ENCODE results near the gene GNAQ.

The GNAQ gene

GRCh38 chr9:77830618-77831285, 200.9 kb downstream of the GNAQ start:
- in situ Hi-C loops (cut with MboI; ENCODE audit: low sequenced_read_pairs): no loop called here

- in situ Hi-C loops (cut with MboI; ENCODE audit: low sequenced_read_pairs): no loop called here
These were observed 202.2 kb downstream of the GNAQ start for GRCh38 chr9:77829420-77829819.

- in situ Hi-C loops (cut with MboI; ENCODE audit: low sequenced_read_pairs): no loop called here
These were observed 204.4 kb downstream of the GNAQ start for GRCh38 chr9:77827104-77827784.

- in situ Hi-C loops (cut with MboI; ENCODE audit: low sequenced_read_pairs): no loop called here
These were observed 205.0 kb downstream of the GNAQ start for GRCh38 chr9:77826621-77827020.

GRCh38 chr9:77826116-77826515, 205.5 kb downstream of the GNAQ start:
- in situ Hi-C loops (cut with MboI; ENCODE audit: low sequenced_read_pairs): no loop called here

GRCh38 chr9:77825361-77825760, 206.2 kb downstream of the GNAQ start:
- in situ Hi-C loops (cut with MboI; ENCODE audit: low sequenced_read_pairs): no loop called here

GRCh38 chr9:77820293-77820954, 211.2 kb downstream of the GNAQ start:
- in situ Hi-C loops (cut with MboI; ENCODE audit: low sequenced_read_pairs): no loop called here

- in situ Hi-C loops (cut with MboI; ENCODE audit: low sequenced_read_pairs): no loop called here
These were observed 212.0 kb downstream of the GNAQ start for GRCh38 chr9:77819657-77820056.

GRCh38 chr9:77817590-77818311, 213.9 kb downstream of the GNAQ start:
- in situ Hi-C loops (cut with MboI; ENCODE audit: low sequenced_read_pairs): no loop called here

GRCh38 chr9:77816641-77817341, 214.8 kb downstream of the GNAQ start:
- in situ Hi-C loops (cut with MboI; ENCODE audit: low sequenced_read_pairs): no loop called here

- in situ Hi-C loops (cut with MboI; ENCODE audit: low sequenced_read_pairs): no loop called here
These were observed 216.4 kb downstream of the GNAQ start for GRCh38 chr9:77815260-77815659.

- in situ Hi-C loops (cut with MboI; ENCODE audit: low sequenced_read_pairs): no loop called here
These were observed 219.8 kb downstream of the GNAQ start for GRCh38 chr9:77811832-77812231.

GRCh38 chr9:77810637-77811119, 220.9 kb downstream of the GNAQ start:
- in situ Hi-C loops (cut with MboI; ENCODE audit: low sequenced_read_pairs): no loop called here

- in situ Hi-C loops (cut with MboI; ENCODE audit: low sequenced_read_pairs): no loop called here
These were observed 221.6 kb downstream of the GNAQ start for GRCh38 chr9:77810047-77810446.

- in situ Hi-C loops (cut with MboI; ENCODE audit: low sequenced_read_pairs): no loop called here
These were observed 222.1 kb downstream of the GNAQ start for GRCh38 chr9:77809552-77809951.

GRCh38 chr9:77808751-77809081, 222.9 kb downstream of the GNAQ start:
- in situ Hi-C loops (cut with MboI; ENCODE audit: low sequenced_read_pairs): no loop called here

GRCh38 chr9:77807846-77808750, 223.5 kb downstream of the GNAQ start:
- in situ Hi-C loops (cut with MboI; ENCODE audit: low sequenced_read_pairs): no loop called here

- in situ Hi-C loops (cut with MboI; ENCODE audit: low sequenced_read_pairs): no loop called here
These were observed 224.3 kb downstream of the GNAQ start for GRCh38 chr9:77807281-77807683.

GRCh38 chr9:77806741-77807140, 224.9 kb downstream of the GNAQ start:
- in situ Hi-C loops (cut with MboI; ENCODE audit: low sequenced_read_pairs): no loop called here

- in situ Hi-C loops (cut with MboI; ENCODE audit: low sequenced_read_pairs): no loop called here
These were observed 225.8 kb downstream of the GNAQ start for GRCh38 chr9:77805810-77806209.
